Transverse colon (tissue), 3 donors: ENCODE data around the gene WNT2B.

ENCODE experiments used
- POLR2A ChIP-seq: fragments of 450-650 bp; IDR thresholded peaks from one replicate; pipeline ENCODE4 v1.6.1; 2016; ENCODE audit warnings: antibody characterized with exemption, mild to moderate bottlenecking, moderate library complexity
- TF ChIP-seq, protein P1 (sequence below), 5 experiments: fragments of 200-600 bp in 3 of 5; fragments of 450-650 bp in 2 of 5; sonication (generic) in 3 of 5; IDR thresholded peaks; 1 replicate in 2 of 5; 2 replicates in 3 of 5; pipeline ENCODE4 v1.5.1; 2016 to 2017; ENCODE audit warnings: antibody characterized with exemption in 5 of 5, inconsistent platforms in 3 of 5, mild to moderate bottlenecking in 2 of 5, moderate library complexity in 1 of 5

DNA sequence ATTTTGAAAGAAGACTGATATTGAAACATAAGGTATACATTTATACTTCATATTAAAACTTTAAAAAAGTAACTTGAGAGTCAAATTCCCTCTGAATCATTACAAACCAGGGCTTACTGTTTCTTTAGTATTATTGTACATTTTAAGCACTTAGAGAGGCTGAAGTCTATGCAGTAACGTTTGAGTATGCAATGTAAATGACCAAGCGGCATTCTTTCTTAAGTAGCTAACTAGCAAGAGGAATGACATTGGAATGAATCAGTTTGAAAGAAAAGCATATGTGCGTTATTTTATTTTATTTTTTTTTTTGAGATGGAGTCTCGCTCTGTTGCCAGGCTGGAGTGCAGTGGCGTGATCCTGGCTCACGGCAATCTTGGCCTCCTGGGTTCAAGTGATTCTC is 24.3 kb downstream of the WNT2B start:
- TF ChIP-seq, protein P1, sequence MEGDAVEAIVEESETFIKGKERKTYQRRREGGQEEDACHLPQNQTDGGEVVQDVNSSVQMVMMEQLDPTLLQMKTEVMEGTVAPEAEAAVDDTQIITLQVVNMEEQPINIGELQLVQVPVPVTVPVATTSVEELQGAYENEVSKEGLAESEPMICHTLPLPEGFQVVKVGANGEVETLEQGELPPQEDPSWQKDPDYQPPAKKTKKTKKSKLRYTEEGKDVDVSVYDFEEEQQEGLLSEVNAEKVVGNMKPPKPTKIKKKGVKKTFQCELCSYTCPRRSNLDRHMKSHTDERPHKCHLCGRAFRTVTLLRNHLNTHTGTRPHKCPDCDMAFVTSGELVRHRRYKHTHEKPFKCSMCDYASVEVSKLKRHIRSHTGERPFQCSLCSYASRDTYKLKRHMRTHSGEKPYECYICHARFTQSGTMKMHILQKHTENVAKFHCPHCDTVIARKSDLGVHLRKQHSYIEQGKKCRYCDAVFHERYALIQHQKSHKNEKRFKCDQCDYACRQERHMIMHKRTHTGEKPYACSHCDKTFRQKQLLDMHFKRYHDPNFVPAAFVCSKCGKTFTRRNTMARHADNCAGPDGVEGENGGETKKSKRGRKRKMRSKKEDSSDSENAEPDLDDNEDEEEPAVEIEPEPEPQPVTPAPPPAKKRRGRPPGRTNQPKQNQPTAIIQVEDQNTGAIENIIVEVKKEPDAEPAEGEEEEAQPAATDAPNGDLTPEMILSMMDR (IDR thresholded peaks at IDR 0.05), result no peak
- no peak for TF ChIP-seq POLR2A
